Measurements from ENCODE around the gene SNX1.
A peak's percentile ranks its signal among the peaks of the same experiment; 100 is the strongest.

Gene SNX1

GRCh38 chr15:64095795-64096667 is at the start of gene SNX1 (continued):
- TF ChIP-seq ZNF248 (tag by site-specific recombination; IDR thresholded peaks at IDR 0.05) = no peak
- no peak for TF ChIP-seq OSR2 (tag by site-specific recombination; IDR thresholded peaks at IDR 0.05)
- TF ChIP-seq ZNF184 (tag by site-specific recombination; IDR thresholded peaks at IDR 0.05) = no peak
- TF ChIP-seq ZNF768 (tag by site-specific recombination; IDR thresholded peaks at IDR 0.05) = no peak
- no peak for TF ChIP-seq ZSCAN4 (tag by site-specific recombination; IDR thresholded peaks at IDR 0.05)
- TF ChIP-seq, protein P1, sequence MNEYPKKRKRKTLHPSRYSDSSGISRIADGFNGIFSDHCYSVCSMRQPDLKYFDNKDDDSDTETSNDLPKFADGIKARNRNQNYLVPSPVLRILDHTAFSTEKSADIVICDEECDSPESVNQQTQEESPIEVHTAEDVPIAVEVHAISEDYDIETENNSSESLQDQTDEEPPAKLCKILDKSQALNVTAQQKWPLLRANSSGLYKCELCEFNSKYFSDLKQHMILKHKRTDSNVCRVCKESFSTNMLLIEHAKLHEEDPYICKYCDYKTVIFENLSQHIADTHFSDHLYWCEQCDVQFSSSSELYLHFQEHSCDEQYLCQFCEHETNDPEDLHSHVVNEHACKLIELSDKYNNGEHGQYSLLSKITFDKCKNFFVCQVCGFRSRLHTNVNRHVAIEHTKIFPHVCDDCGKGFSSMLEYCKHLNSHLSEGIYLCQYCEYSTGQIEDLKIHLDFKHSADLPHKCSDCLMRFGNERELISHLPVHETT (tag by site-specific recombination; IDR thresholded peaks at IDR 0.05) = peak; percentile 62; the same call in 1 of the 2 replicates
- TF ChIP-seq ZNF202 (tag by site-specific recombination; IDR thresholded peaks at IDR 0.05; ENCODE audit: borderline replicate concordance) = no peak
- no peak for TF ChIP-seq ZSCAN18 (tag by site-specific recombination; IDR thresholded peaks at IDR 0.05)
- no peak for TF ChIP-seq ZNF19 (tag by site-specific recombination; IDR thresholded peaks at IDR 0.05; ENCODE audit: low read depth)
- TF ChIP-seq OVOL3 (tag by site-specific recombination; IDR thresholded peaks at IDR 0.05) = 0 out of 2 replicates have a peak, but pooled peaks have one; percentile 17
- TF ChIP-seq SETDB1 (IDR thresholded peaks at IDR 0.05; ENCODE audit: insufficient read length, low read length) = no peak
- TF ChIP-seq ZNF354C (tag by site-specific recombination; IDR thresholded peaks at IDR 0.05; ENCODE audit: borderline replicate concordance, low read depth) = no peak
- TF ChIP-seq ZNF777 (tag by site-specific recombination; IDR thresholded peaks at IDR 0.05; ENCODE audit: borderline replicate concordance) = peak; percentile 82
- TF ChIP-seq ZFP41 (tag by site-specific recombination; IDR thresholded peaks at IDR 0.05; ENCODE audit: borderline replicate concordance) = no peak
- TF ChIP-seq ZNF266 (tag by site-specific recombination; IDR thresholded peaks at IDR 0.05; ENCODE audit: low read depth) = no peak
- TF ChIP-seq GFI1B (tag by site-specific recombination; IDR thresholded peaks at IDR 0.05) = no peak
- no peak for TF ChIP-seq ZNF366 (tag by site-specific recombination; conservative IDR thresholded peaks at IDR 0.05)
- TF ChIP-seq, protein P2, sequence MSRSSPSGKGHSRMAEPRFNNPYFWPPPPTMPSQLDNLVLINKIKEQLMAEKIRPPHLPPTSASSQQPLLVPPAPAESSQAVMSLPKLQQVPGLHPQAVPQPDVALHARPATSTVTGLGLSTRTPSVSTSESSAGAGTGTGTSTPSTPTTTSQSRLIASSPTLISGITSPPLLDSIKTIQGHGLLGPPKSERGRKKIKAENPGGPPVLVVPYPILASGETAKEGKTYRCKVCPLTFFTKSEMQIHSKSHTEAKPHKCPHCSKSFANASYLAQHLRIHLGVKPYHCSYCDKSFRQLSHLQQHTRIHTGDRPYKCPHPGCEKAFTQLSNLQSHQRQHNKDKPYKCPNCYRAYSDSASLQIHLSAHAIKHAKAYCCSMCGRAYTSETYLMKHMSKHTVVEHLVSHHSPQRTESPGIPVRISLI (tag by site-specific recombination; IDR thresholded peaks at IDR 0.05) = no peak
- TF ChIP-seq ZNF48 (tag by site-specific recombination; IDR thresholded peaks at IDR 0.05) = no peak
- TF ChIP-seq KLF9 (tag by site-specific recombination; IDR thresholded peaks at IDR 0.05; ENCODE audit: low read depth) = peak; percentile 76
- TF ChIP-seq, protein P3, sequence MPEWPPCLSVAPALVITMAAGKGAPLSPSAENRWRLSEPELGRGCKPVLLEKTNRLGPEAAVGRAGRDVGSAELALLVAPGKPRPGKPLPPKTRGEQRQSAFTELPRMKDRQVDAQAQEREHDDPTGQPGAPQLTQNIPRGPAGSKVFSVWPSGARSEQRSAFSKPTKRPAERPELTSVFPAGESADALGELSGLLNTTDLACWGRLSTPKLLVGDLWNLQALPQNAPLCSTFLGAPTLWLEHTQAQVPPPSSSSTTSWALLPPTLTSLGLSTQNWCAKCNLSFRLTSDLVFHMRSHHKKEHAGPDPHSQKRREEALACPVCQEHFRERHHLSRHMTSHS (tag by site-specific recombination; IDR thresholded peaks at IDR 0.05) = no peak
- TF ChIP-seq ZNF26 (tag by site-specific recombination; IDR thresholded peaks at IDR 0.05) = no peak
- TF ChIP-seq, protein P4, sequence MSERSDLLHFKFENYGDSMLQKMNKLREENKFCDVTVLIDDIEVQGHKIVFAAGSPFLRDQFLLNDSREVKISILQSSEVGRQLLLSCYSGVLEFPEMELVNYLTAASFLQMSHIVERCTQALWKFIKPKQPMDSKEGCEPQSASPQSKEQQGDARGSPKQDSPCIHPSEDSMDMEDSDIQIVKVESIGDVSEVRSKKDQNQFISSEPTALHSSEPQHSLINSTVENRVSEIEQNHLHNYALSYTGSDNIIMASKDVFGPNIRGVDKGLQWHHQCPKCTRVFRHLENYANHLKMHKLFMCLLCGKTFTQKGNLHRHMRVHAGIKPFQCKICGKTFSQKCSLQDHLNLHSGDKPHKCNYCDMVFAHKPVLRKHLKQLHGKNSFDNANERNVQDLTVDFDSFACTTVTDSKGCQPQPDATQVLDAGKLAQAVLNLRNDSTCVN (tag by site-specific recombination; optimal IDR thresholded peaks at IDR 0.05) = no peak
- no peak for TF ChIP-seq ZBTB7A (tag by site-specific recombination; IDR thresholded peaks at IDR 0.05; ENCODE audit: low read depth)
- no peak for TF ChIP-seq ZNF626 (tag by site-specific recombination; IDR thresholded peaks at IDR 0.05)
- no peak for TF ChIP-seq ZNF433 (tag by site-specific recombination; IDR thresholded peaks at IDR 0.05; ENCODE audit: low read depth)
- TF ChIP-seq ELK4 (IDR thresholded peaks at IDR 0.05; ENCODE audit: borderline replicate concordance, low read depth, low read length) = no peak
- TF ChIP-seq MYNN (tag by site-specific recombination; IDR thresholded peaks at IDR 0.05; ENCODE audit: borderline replicate concordance) = no peak

Measured in HEK293 (cell line).